GM23338 (cell line): ENCODE data around the gene SPATC1L. TPM values are rescaled to one million over a fixed set of nuclear protein-coding genes. Genes with fewer than 3 reads are reported as not detected.

Experiments
- ATAC-seq: fragments of 200-7000 bp; cut with Tn5 transposase; 3 replicates; pipeline ENCODE4 v1.9.1; 2020
- DNase-seq: peaks from one replicate; pipeline ENCODE4 v3.0.0-alpha.2; 2015; ENCODE audit warnings: low spot score
- H2AFZ ChIP-seq: fragments of 200-600 bp; sonication (generic); 2 replicates; pipeline ENCODE4 v1.8.0; 2016; ENCODE audit warnings: antibody characterized with exemption, mild to moderate bottlenecking, moderate library complexity
- H3F3A ChIP-seq: fragments of 200-600 bp; sonication (generic); replicated peaks from 2 replicates; pipeline ENCODE4 v1.8.0; 2017; ENCODE audit warnings: antibody characterized with exemption, mixed run types, low read depth
- H3K27ac ChIP-seq: fragments of 200-600 bp; sonication (generic); 2 replicates; pipeline ENCODE4 v1.6.1; 2016; ENCODE audit warnings: low read depth
- H3K27me3 ChIP-seq: fragments of 200-600 bp; sonication (generic); 2 replicates; pipeline ENCODE4 v1.8.0; 2016; ENCODE audit warnings: mild to moderate bottlenecking, mixed run types, moderate library complexity; ENCODE audit not compliant: insufficient read depth
- H3K36me3 ChIP-seq: fragments of 200-600 bp; sonication (generic); 2 replicates; pipeline ENCODE4 v1.8.0; 2016; ENCODE audit warnings: mild to moderate bottlenecking; ENCODE audit not compliant: insufficient read depth
- H3K4me1 ChIP-seq: fragments of 200-600 bp; sonication (generic); 2 replicates; pipeline ENCODE4 v1.8.0; 2016; ENCODE audit warnings: mild to moderate bottlenecking, moderate library complexity; ENCODE audit not compliant: insufficient read depth
- H3K4me2 ChIP-seq: fragments of 200-600 bp; sonication (generic); 2 replicates; pipeline ENCODE4 v1.7.1; 2017; ENCODE audit warnings: mixed run types
- H3K4me3 ChIP-seq: fragments of 200-600 bp; sonication (generic); 2 replicates; pipeline ENCODE4 v1.6.1; 2016; ENCODE audit warnings: mixed run types
- H3K79me2 ChIP-seq: fragments of 200-600 bp; sonication (generic); replicated peaks from 2 replicates; pipeline ENCODE4 v1.8.0; 2017; ENCODE audit warnings: mild to moderate bottlenecking; ENCODE audit not compliant: insufficient read depth
- H3K9me2 ChIP-seq: fragments of 200-600 bp; sonication (generic); 2 replicates; pipeline ENCODE4 v1.8.0; 2017; ENCODE audit not compliant: insufficient read depth
- H4K20me1 ChIP-seq: fragments of 200-600 bp; sonication (generic); replicated peaks from 2 replicates; pipeline ENCODE4 v1.8.0; 2017; ENCODE audit warnings: mild to moderate bottlenecking; ENCODE audit not compliant: insufficient read depth
- H3K27ac Mint-ChIP-seq: 2 replicates; pipeline ENCODE4 v1.8.0; 2020; ENCODE audit warnings: inconsistent platforms, mild to moderate bottlenecking, moderate library complexity, mixed read lengths
- H3K27me3 Mint-ChIP-seq: 3 replicates; pipeline ENCODE4 v1.8.0; 2022; ENCODE audit warnings: low read depth, mild to moderate bottlenecking, moderate library complexity, mixed read lengths, inconsistent platforms; ENCODE audit not compliant: insufficient read depth, poor library complexity
- H3K36me3 Mint-ChIP-seq: 3 replicates; pipeline ENCODE4 v1.8.0; 2021; ENCODE audit warnings: low read depth, mild to moderate bottlenecking, inconsistent platforms, moderate library complexity, mixed read lengths
- H3K4me1 Mint-ChIP-seq: 3 replicates; pipeline ENCODE4 v1.8.0; 2020; ENCODE audit warnings: mild to moderate bottlenecking, inconsistent platforms, mixed read lengths
- H3K4me3 Mint-ChIP-seq: 3 replicates; pipeline ENCODE4 v1.8.0; 2021; ENCODE audit warnings: moderate library complexity, mild to moderate bottlenecking, inconsistent platforms, mixed read lengths
- H3K9me3 Mint-ChIP-seq: 3 replicates; pipeline ENCODE4 v1.8.0; 2020; ENCODE audit warnings: moderate library complexity, mild to moderate bottlenecking, inconsistent platforms, mixed read lengths
- CTCF ChIP-seq, 2 experiments: fragments of 200-600 bp in 1 of 2; sonication (generic) in 1 of 2; conservative IDR thresholded peaks; 2 replicates each; pipeline versions ENCODE4 v1.5.1 to v1.6.1; 2016 to 2017; ENCODE audit warnings: antibody characterized with exemption in 2 of 2, low read depth in 2 of 2, mild to moderate bottlenecking in 2 of 2, moderate library complexity in 1 of 2
- ETS1 ChIP-seq: IDR thresholded peaks from 2 replicates; pipeline ENCODE4 v1.6.1; 2016; ENCODE audit warnings: antibody characterized with exemption
- EZH2phosphoT487 ChIP-seq: fragments of 200-600 bp; sonication (generic); IDR thresholded peaks from one replicate; pipeline ENCODE4 v1.8.1; 2018; ENCODE audit warnings: antibody characterized with exemption; ENCODE audit not compliant: unreplicated experiment
- POLR2AphosphoS5 ChIP-seq: IDR thresholded peaks from 2 replicates; pipeline ENCODE4 v1.6.1; 2016; ENCODE audit warnings: antibody characterized with exemption, low read depth
- REST ChIP-seq: IDR thresholded peaks from one replicate; pipeline ENCODE4 v1.6.1; 2018; ENCODE audit warnings: antibody characterized with exemption; ENCODE audit not compliant: unreplicated experiment
- STAT1 ChIP-seq: IDR thresholded peaks from one replicate; pipeline ENCODE4 v1.6.1; 2016; ENCODE audit warnings: antibody characterized with exemption; ENCODE audit not compliant: unreplicated experiment
- polyA plus RNA-seq: library from polyadenylated mRNA; unstranded; fragments of >200 nt; fragmentation: Nextera tagmentation; extraction: Ambion mirVana; gene quantifications from 2 replicates; pipeline ENCODE4 v1.2.1, GENCODE V29; 2016
- total RNA-seq: library from RNA; depleted of rRNA; stranded (reverse); fragments of >200 nt; shearing (Covaris generic); gene quantifications from 2 replicates; pipeline ENCODE4 v1.2.3, GENCODE V29; 2014
- TF ChIP-seq, protein P1 (sequence below): fragments of 250-450 bp; sonication (Bioruptor Pico); IDR thresholded peaks from 2 replicates; pipeline ENCODE4 v1.5.0; 2020; ENCODE audit warnings: mild to moderate bottlenecking, moderate library complexity

The SPATC1L gene
- total and polyA plus RNA-seq, 2 experiments from 2014 or later: 37.6 to 70.2 TPM

- peak; percentile 81 for ATAC-seq
- Mint-ChIP-seq H3K27ac (no peak overlapping the region), H3K27me3 (peaks cover under 1% of the 10 kb centered on the region), H3K4me1 (peaks cover 15% of the 10 kb centered on the region), H3K4me3 (no peak overlapping the region), H3K9me3 (no peaks in the 10 kb centered on the region; the same call in 2 of the 3 replicates), H3K36me3 (no peaks in the 10 kb centered on the region; the same call in 2 of the 3 replicates)
- no peaks in the 10 kb centered on the region; the same call in 1 of the 2 replicates for H3K4me1 ChIP-seq
- no peaks in the 10 kb centered on the region for H4K20me1 ChIP-seq
- H3K4me3 ChIP-seq: peak overlapping the region; percentile 32; the same call in 1 of the 2 replicates
- no peaks in the 10 kb centered on the region for H3K36me3 ChIP-seq
- peak overlapping the region; percentile 67 for H3K4me2 ChIP-seq
- TF ChIP-seq POLR2AphosphoS5: no peak
- peak; percentile 77 to 78 for TF ChIP-seq CTCF (conservative IDR thresholded peaks at IDR 0.05; ENCODE audit: low read depth in 2 of 2)
- no peaks in the 10 kb centered on the region for H3K9me2 ChIP-seq
- 0 out of 2 replicates have a peak overlapping the region, but pooled peaks have one; percentile 69 for H2AFZ ChIP-seq
- H3K79me2 ChIP-seq: no peaks in the 10 kb centered on the region
- H3K27me3 ChIP-seq: no peaks in the 10 kb centered on the region
- peak; percentile 88 for DNase-seq
- no peak overlapping the region for H3K27ac ChIP-seq
- no peaks in the 10 kb centered on the region for H3F3A ChIP-seq
Observed at GRCh38 chr21:46153247-46154154, 30.8 kb downstream of the SPATC1L start.

DNA sequence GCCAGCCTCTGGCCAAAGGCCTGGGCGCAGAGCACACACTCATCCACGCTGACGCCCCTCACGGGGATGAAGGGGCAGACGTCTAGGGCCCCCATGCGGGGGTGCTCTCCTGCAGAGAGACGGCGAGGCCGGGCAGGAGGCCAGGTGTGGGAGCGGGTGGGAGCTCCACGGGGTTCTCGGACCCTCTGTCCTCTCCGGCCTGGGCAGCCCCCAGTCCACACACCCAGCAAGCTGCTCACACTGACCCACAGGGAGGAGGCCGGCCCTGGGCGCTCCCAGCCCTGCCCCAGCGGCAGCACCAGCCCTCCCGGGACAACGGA, 31.4 kb downstream of the SPATC1L start:
- Histone ChIP-seq H3K79me2 (no peaks in the 10 kb centered on the region), H3K4me1 (no peaks in the 10 kb centered on the region; the same call in 1 of the 2 replicates), H3F3A (0 out of 2 replicates have a peak, but pooled peaks cover 4% of the 10 kb centered on the region), H3K27ac (no peak overlapping the region), H2AFZ (no peak overlapping the region), H3K4me2 (peak overlapping the region; percentile 67; the same call in 1 of the 2 replicates), H3K36me3 (no peaks in the 10 kb centered on the region), H4K20me1 (no peaks in the 10 kb centered on the region), H3K27me3 (no peaks in the 10 kb centered on the region), H3K4me3 (no peak overlapping the region), H3K9me2 (no peaks in the 10 kb centered on the region)
- peaks cover 15% of the 10 kb centered on the region for H3K4me1 Mint-ChIP-seq
- no peaks in the 10 kb centered on the region for H3K27me3 Mint-ChIP-seq
- peak; percentile 8 for ATAC-seq
- H3K36me3 Mint-ChIP-seq: no peaks in the 10 kb centered on the region; the same call in 2 of the 3 replicates
- H3K4me3 Mint-ChIP-seq: no peak overlapping the region
- H3K9me3 Mint-ChIP-seq: no peaks in the 10 kb centered on the region; the same call in 2 of the 3 replicates
- no peak for DNase-seq
- no peak overlapping the region for H3K27ac Mint-ChIP-seq
- TF ChIP-seq POLR2AphosphoS5 (no peak), REST (no peak), ETS1 (no peak), STAT1 (no peak), EZH2phosphoT487 (no peak)
- TF ChIP-seq, protein P1, sequence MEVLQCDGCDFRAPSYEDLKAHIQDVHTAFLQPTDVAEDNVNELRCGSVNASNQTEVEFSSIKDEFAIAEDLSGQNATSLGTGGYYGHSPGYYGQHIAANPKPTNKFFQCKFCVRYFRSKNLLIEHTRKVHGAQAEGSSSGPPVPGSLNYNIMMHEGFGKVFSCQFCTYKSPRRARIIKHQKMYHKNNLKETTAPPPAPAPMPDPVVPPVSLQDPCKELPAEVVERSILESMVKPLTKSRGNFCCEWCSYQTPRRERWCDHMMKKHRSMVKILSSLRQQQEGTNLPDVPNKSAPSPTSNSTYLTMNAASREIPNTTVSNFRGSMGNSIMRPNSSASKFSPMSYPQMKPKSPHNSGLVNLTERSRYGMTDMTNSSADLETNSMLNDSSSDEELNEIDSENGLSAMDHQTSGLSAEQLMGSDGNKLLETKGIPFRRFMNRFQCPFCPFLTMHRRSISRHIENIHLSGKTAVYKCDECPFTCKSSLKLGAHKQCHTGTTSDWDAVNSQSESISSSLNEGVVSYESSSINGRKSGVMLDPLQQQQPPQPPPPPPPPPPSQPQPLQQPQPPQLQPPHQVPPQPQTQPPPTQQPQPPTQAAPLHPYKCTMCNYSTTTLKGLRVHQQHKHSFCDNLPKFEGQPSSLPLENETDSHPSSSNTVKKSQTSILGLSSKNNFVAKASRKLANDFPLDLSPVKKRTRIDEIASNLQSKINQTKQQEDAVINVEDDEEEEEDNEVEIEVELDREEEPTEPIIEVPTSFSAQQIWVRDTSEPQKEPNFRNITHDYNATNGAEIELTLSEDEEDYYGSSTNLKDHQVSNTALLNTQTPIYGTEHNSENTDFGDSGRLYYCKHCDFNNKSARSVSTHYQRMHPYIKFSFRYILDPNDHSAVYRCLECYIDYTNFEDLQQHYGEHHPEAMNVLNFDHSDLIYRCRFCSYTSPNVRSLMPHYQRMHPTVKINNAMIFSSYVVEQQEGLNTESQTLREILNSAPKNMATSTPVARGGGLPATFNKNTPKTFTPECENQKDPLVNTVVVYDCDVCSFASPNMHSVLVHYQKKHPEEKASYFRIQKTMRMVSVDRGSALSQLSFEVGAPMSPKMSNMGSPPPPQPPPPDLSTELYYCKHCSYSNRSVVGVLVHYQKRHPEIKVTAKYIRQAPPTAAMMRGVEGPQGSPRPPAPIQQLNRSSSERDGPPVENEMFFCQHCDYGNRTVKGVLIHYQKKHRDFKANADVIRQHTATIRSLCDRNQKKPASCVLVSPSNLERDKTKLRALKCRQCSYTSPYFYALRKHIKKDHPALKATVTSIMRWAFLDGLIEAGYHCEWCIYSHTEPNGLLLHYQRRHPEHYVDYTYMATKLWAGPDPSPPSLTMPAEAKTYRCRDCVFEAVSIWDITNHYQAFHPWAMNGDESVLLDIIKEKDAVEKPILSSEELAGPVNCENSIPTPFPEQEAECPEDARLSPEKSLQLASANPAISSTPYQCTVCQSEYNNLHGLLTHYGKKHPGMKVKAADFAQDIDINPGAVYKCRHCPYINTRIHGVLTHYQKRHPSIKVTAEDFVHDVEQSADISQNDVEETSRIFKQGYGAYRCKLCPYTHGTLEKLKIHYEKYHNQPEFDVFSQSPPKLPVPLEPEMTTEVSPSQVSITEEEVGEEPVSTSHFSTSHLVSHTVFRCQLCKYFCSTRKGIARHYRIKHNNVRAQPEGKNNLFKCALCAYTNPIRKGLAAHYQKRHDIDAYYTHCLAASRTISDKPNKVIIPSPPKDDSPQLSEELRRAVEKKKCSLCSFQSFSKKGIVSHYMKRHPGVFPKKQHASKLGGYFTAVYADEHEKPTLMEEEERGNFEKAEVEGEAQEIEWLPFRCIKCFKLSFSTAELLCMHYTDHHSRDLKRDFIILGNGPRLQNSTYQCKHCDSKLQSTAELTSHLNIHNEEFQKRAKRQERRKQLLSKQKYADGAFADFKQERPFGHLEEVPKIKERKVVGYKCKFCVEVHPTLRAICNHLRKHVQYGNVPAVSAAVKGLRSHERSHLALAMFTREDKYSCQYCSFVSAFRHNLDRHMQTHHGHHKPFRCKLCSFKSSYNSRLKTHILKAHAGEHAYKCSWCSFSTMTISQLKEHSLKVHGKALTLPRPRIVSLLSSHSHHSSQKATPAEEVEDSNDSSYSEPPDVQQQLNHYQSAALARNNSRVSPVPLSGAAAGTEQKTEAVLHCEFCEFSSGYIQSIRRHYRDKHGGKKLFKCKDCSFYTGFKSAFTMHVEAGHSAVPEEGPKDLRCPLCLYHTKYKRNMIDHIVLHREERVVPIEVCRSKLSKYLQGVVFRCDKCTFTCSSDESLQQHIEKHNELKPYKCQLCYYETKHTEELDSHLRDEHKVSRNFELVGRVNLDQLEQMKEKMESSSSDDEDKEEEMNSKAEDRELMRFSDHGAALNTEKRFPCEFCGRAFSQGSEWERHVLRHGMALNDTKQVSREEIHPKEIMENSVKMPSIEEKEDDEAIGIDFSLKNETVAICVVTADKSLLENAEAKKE (CRISPR knock-in tag): no peak
